ENCODE data around the gene GDI2. TPM values are rescaled to one million over a fixed set of nuclear protein-coding genes. Genes with fewer than 3 reads are reported as not detected.
"Not testable (repeated sequence)": the region's sequence is repeated elsewhere in the genome, so short reads cannot be mapped to it uniquely, and the experiment has no call there.

Gene GDI2
- total RNA-seq, 1 donor, result 351 TPM

- H3K4me3 ChIP-seq (ENCODE audit: low read length), result peak overlapping the region; percentile 91
- H3K9me3 ChIP-seq (ENCODE audit: low read depth, low read length), result no peaks in the 10 kb centered on the region
- no peaks in the 10 kb centered on the region for H3K27me3 ChIP-seq (ENCODE audit: insufficient read depth, low read length)
- H3K4me1 ChIP-seq (ENCODE audit: insufficient read depth, low read length), result peaks cover 62% of the 10 kb centered on the region
Measured at GRCh38 chr10:5811387-5811821, 1.8 kb downstream of the GDI2 start.

GRCh38 chr10:5810225-5810624 is 3.0 kb downstream of the GDI2 start:
- no peaks in the 10 kb centered on the region for H3K9me3 ChIP-seq (ENCODE audit: low read depth, low read length)
- peaks cover 61% of the 10 kb centered on the region for H3K4me1 ChIP-seq (ENCODE audit: insufficient read depth, low read length)
- H3K4me3 ChIP-seq (ENCODE audit: low read length), result no peak overlapping the region

GRCh38 chr10:5809527-5810154 is 3.6 kb downstream of the GDI2 start:
- Histone ChIP-seq H3K4me3 (ENCODE audit: low read length) (no peak overlapping the region), H3K9me3 (ENCODE audit: low read depth, low read length) (no peaks in the 10 kb centered on the region), H3K4me1 (ENCODE audit: insufficient read depth, low read length) (peaks cover 58% of the 10 kb centered on the region), H3K27me3 (ENCODE audit: insufficient read depth, low read length) (no peaks in the 10 kb centered on the region)

More at GRCh38 chr10:5810225-5810624, 3.0 kb downstream of the GDI2 start:
- H3K27me3 ChIP-seq (ENCODE audit: insufficient read depth, low read length), result no peaks in the 10 kb centered on the region

- H3K4me1 ChIP-seq (ENCODE audit: insufficient read depth, low read length), result peaks cover 50% of the 10 kb centered on the region
- not testable (repeated sequence) for H3K27me3 ChIP-seq (ENCODE audit: insufficient read depth, low read length); H3K9me3 ChIP-seq (ENCODE audit: low read depth, low read length); H3K4me3 ChIP-seq (ENCODE audit: low read length)
Measured at GRCh38 chr10:5808783-5809392, 4.3 kb downstream of the GDI2 start.

- Histone ChIP-seq H3K4me1 (ENCODE audit: insufficient read depth, low read length) (peaks cover 55% of the 10 kb centered on the region), H3K27me3 (ENCODE audit: insufficient read depth, low read length) (no peaks in the 10 kb centered on the region), H3K9me3 (ENCODE audit: low read depth, low read length) (no peaks in the 10 kb centered on the region), H3K4me3 (ENCODE audit: low read length) (no peak overlapping the region)
Measured at GRCh38 chr10:5806745-5807144, 6.5 kb downstream of the GDI2 start.

- Histone ChIP-seq H3K9me3 (ENCODE audit: low read depth, low read length) (no peaks in the 10 kb centered on the region), H3K4me3 (ENCODE audit: low read length) (no peak overlapping the region), H3K27me3 (ENCODE audit: insufficient read depth, low read length) (no peaks in the 10 kb centered on the region), H3K4me1 (ENCODE audit: insufficient read depth, low read length) (peaks cover 48% of the 10 kb centered on the region)
Measured at GRCh38 chr10:5805711-5806110, 7.5 kb downstream of the GDI2 start.

- no peak overlapping the region for H3K4me3 ChIP-seq (ENCODE audit: low read length)
- H3K9me3 ChIP-seq (ENCODE audit: low read depth, low read length), result no peaks in the 10 kb centered on the region
- H3K4me1 ChIP-seq (ENCODE audit: insufficient read depth, low read length), result peaks cover 46% of the 10 kb centered on the region
- no peaks in the 10 kb centered on the region for H3K27me3 ChIP-seq (ENCODE audit: insufficient read depth, low read length)
Measured at GRCh38 chr10:5805260-5805659, 8.0 kb downstream of the GDI2 start.

GRCh38 chr10:5804386-5804785 is 8.8 kb downstream of the GDI2 start:
- Histone ChIP-seq H3K9me3 (ENCODE audit: low read depth, low read length) (no peaks in the 10 kb centered on the region), H3K4me3 (ENCODE audit: low read length) (no peak overlapping the region), H3K27me3 (ENCODE audit: insufficient read depth, low read length) (no peaks in the 10 kb centered on the region), H3K4me1 (ENCODE audit: insufficient read depth, low read length) (peaks cover 40% of the 10 kb centered on the region)

GRCh38 chr10:5800782-5801181 is 12.5 kb downstream of the GDI2 start:
- H3K4me1 ChIP-seq (ENCODE audit: insufficient read depth, low read length), result peaks cover 14% of the 10 kb centered on the region
- H3K4me3 ChIP-seq (ENCODE audit: low read length), result no peak overlapping the region
- H3K27me3 ChIP-seq (ENCODE audit: insufficient read depth, low read length), result no peaks in the 10 kb centered on the region
- H3K9me3 ChIP-seq (ENCODE audit: low read depth, low read length), result no peaks in the 10 kb centered on the region

GRCh38 chr10:5794236-5794635 is 19.0 kb downstream of the GDI2 start:
- no peak overlapping the region for H3K4me3 ChIP-seq (ENCODE audit: low read length)
- no peaks in the 10 kb centered on the region for H3K9me3 ChIP-seq (ENCODE audit: low read depth, low read length)
- peaks cover 2% of the 10 kb centered on the region for H3K4me1 ChIP-seq (ENCODE audit: insufficient read depth, low read length)
- no peaks in the 10 kb centered on the region for H3K27me3 ChIP-seq (ENCODE audit: insufficient read depth, low read length)

GRCh38 chr10:5789626-5790025 is 23.6 kb downstream of the GDI2 start:
- no peaks in the 10 kb centered on the region for H3K9me3 ChIP-seq (ENCODE audit: low read depth, low read length)
- H3K27me3 ChIP-seq (ENCODE audit: insufficient read depth, low read length), result no peaks in the 10 kb centered on the region

GRCh38 chr10:5788969-5789368 is 24.3 kb downstream of the GDI2 start:
- Histone ChIP-seq H3K9me3 (ENCODE audit: low read depth, low read length) (no peaks in the 10 kb centered on the region), H3K4me1 (ENCODE audit: insufficient read depth, low read length) (peaks cover 8% of the 10 kb centered on the region), H3K27me3 (ENCODE audit: insufficient read depth, low read length) (no peaks in the 10 kb centered on the region), H3K4me3 (ENCODE audit: low read length) (no peak overlapping the region)

More at GRCh38 chr10:5789626-5790025, 23.6 kb downstream of the GDI2 start:
- Histone ChIP-seq H3K4me3 (ENCODE audit: low read length) (no peak overlapping the region), H3K4me1 (ENCODE audit: insufficient read depth, low read length) (peaks cover 8% of the 10 kb centered on the region)

GRCh38 chr10:5783300-5783699 is 29.9 kb downstream of the GDI2 start:
- H3K4me3 ChIP-seq (ENCODE audit: low read length), result no peak overlapping the region
- no peaks in the 10 kb centered on the region for H3K4me1 ChIP-seq (ENCODE audit: insufficient read depth, low read length)
- no peaks in the 10 kb centered on the region for H3K27me3 ChIP-seq (ENCODE audit: insufficient read depth, low read length)
- no peaks in the 10 kb centered on the region for H3K9me3 ChIP-seq (ENCODE audit: low read depth, low read length)

- Histone ChIP-seq H3K27me3 (ENCODE audit: insufficient read depth, low read length) (no peaks in the 10 kb centered on the region), H3K4me1 (ENCODE audit: insufficient read depth, low read length) (no peaks in the 10 kb centered on the region), H3K4me3 (ENCODE audit: low read length) (no peak overlapping the region)
Measured at GRCh38 chr10:5782174-5782573, 31.1 kb downstream of the GDI2 start.

GRCh38 chr10:5779730-5780129 is 33.5 kb downstream of the GDI2 start:
- no peaks in the 10 kb centered on the region for H3K27me3 ChIP-seq (ENCODE audit: insufficient read depth, low read length)
- H3K4me3 ChIP-seq (ENCODE audit: low read length), result no peak overlapping the region
- H3K4me1 ChIP-seq (ENCODE audit: insufficient read depth, low read length), result peaks cover 17% of the 10 kb centered on the region
- no peaks in the 10 kb centered on the region for H3K9me3 ChIP-seq (ENCODE audit: low read depth, low read length)

More at GRCh38 chr10:5782174-5782573, 31.1 kb downstream of the GDI2 start:
- no peaks in the 10 kb centered on the region for H3K9me3 ChIP-seq (ENCODE audit: low read depth, low read length)

GRCh38 chr10:5777758-5778157 is 35.5 kb downstream of the GDI2 start:
- H3K9me3 ChIP-seq (ENCODE audit: low read depth, low read length), result not testable (repeated sequence)

More at GRCh38 chr10:5777758-5778157, 35.5 kb downstream of the GDI2 start:
- not testable (repeated sequence) for H3K4me3 ChIP-seq (ENCODE audit: low read length); H3K27me3 ChIP-seq (ENCODE audit: insufficient read depth, low read length)
- H3K4me1 ChIP-seq (ENCODE audit: insufficient read depth, low read length), result peaks cover 17% of the 10 kb centered on the region

Data from mononuclear cell (primary cell).